CD14-positive monocyte (primary cell): Measurements from ENCODE around the gene PKDREJ. TPM values are rescaled to one million over a fixed set of nuclear protein-coding genes. Genes with fewer than 3 reads are reported as not detected.

Experiments
- DNase-seq, 3 donors: peaks; one replicate each; pipeline ENCODE4 v3.0.0-alpha.2; 2011 to 2022
- H2AFZ ChIP-seq: 2 replicates; pipeline ENCODE4 v1.6.0; 2012; ENCODE audit warnings: mild to moderate bottlenecking, low read depth, low read length, inconsistent platforms; ENCODE audit not compliant: insufficient read depth, poor library complexity, severe bottlenecking
- H3K27ac ChIP-seq, 2 donors: 1 replicate in 1 of 2; 2 replicates in 1 of 2; pipeline ENCODE4 v1.5.1; 2012 to 2013; ENCODE audit warnings: low read length in 2 of 2, control low read depth in 1 of 2, inconsistent platforms in 1 of 2, low read depth in 1 of 2, mild to moderate bottlenecking in 1 of 2
- H3K27me3 ChIP-seq, 2 donors: one replicate each; pipeline versions ENCODE4 v1.6.0 to v1.6.1; 2011 to 2013; ENCODE audit warnings: low read length in 2 of 2; ENCODE audit not compliant: control insufficient read depth in 2 of 2, insufficient read depth in 2 of 2
- H3K36me3 ChIP-seq, 2 donors: replicated peaks in 1 of 2; 1 replicate in 1 of 2; 2 replicates in 1 of 2; pipeline versions ENCODE4 v1.5.1 to v1.6.1; 2012 to 2013; ENCODE audit warnings: low read length in 2 of 2, control low read depth in 1 of 2, inconsistent platforms in 1 of 2, mild to moderate bottlenecking in 1 of 2; ENCODE audit not compliant: insufficient read depth in 2 of 2, control insufficient read depth in 1 of 2
- H3K4me1 ChIP-seq, 2 donors: 1 replicate in 1 of 2; 2 replicates in 1 of 2; pipeline versions ENCODE4 v1.5.1 to v1.6.1; 2012 to 2013; ENCODE audit warnings: low read length in 2 of 2, control low read depth in 1 of 2, inconsistent platforms in 1 of 2, mild to moderate bottlenecking in 1 of 2, moderate library complexity in 1 of 2; ENCODE audit not compliant: insufficient read depth in 2 of 2, control insufficient read depth in 1 of 2
- H3K4me2 ChIP-seq: replicated peaks from 2 replicates; pipeline ENCODE3; 2012; ENCODE audit warnings: low read length, moderate library complexity, mild to moderate bottlenecking; ENCODE audit not compliant: poor library complexity, severe bottlenecking; ENCODE audit errors: extremely low read depth
- H3K4me3 ChIP-seq, 3 experiments: fragments of 200-600 bp in 1 of 3; sonication (generic) in 1 of 3; replicated peaks in 1 of 3; 1 replicate in 2 of 3; 2 replicates in 1 of 3; pipeline ENCODE4 v1.5.1; 2011 to 2013; ENCODE audit warnings: low read length in 3 of 3, mild to moderate bottlenecking in 3 of 3, control low read depth in 2 of 3, low read depth in 2 of 3, inconsistent platforms in 1 of 3, moderate library complexity in 1 of 3
- H3K79me2 ChIP-seq: 2 replicates; pipeline ENCODE4 v1.6.0; 2012; ENCODE audit warnings: mild to moderate bottlenecking, control low read depth, inconsistent platforms, low read length, moderate library complexity; ENCODE audit not compliant: insufficient read depth
- H3K9ac ChIP-seq: 2 replicates; pipeline ENCODE4 v1.6.0; 2017; ENCODE audit warnings: low read length, mild to moderate bottlenecking; ENCODE audit not compliant: insufficient read depth, poor library complexity, severe bottlenecking
- H3K9me3 ChIP-seq, 2 donors: replicated peaks in 1 of 2; 1 replicate in 1 of 2; 2 replicates in 1 of 2; pipeline versions ENCODE4 v1.5.1 to v1.6.1; 2012 to 2013; ENCODE audit warnings: low read length in 2 of 2, control low read depth in 1 of 2; ENCODE audit not compliant: control insufficient read depth in 1 of 2, insufficient read depth in 1 of 2
- H4K20me1 ChIP-seq: 2 replicates; pipeline ENCODE4 v1.6.0; 2012; ENCODE audit warnings: mild to moderate bottlenecking, low read length, control low read depth, moderate library complexity; ENCODE audit not compliant: insufficient read depth
- H3K27ac Mint-ChIP-seq, 7 donors: one replicate each; pipeline ENCODE4 v1.8.0; 2020; ENCODE audit warnings: mild to moderate bottlenecking in 7 of 7, mixed read lengths in 7 of 7, moderate library complexity in 6 of 7, inconsistent platforms in 2 of 7
- H3K27me3 Mint-ChIP-seq, 3 donors: one replicate each; pipeline ENCODE4 v1.8.0; 2021 to 2022; ENCODE audit warnings: low read depth in 3 of 3, mild to moderate bottlenecking in 3 of 3, mixed read lengths in 3 of 3, moderate library complexity in 3 of 3, inconsistent platforms in 1 of 3
- H3K36me3 Mint-ChIP-seq, 2 donors: one replicate each; pipeline ENCODE4 v1.8.0; 2020; ENCODE audit warnings: mixed read lengths in 2 of 2, inconsistent platforms in 1 of 2, mild to moderate bottlenecking in 1 of 2
- H3K4me1 Mint-ChIP-seq: one replicate; pipeline ENCODE4 v1.8.0; 2020; ENCODE audit warnings: mild to moderate bottlenecking, mixed read lengths
- H3K4me3 Mint-ChIP-seq, 2 donors: one replicate each; pipeline ENCODE4 v1.8.0; 2020; ENCODE audit warnings: mild to moderate bottlenecking in 2 of 2, mixed read lengths in 2 of 2, moderate library complexity in 1 of 2
- H3K9me3 Mint-ChIP-seq, 7 donors: one replicate each; pipeline ENCODE4 v1.8.0; 2020 to 2022; ENCODE audit warnings: mixed read lengths in 7 of 7, mild to moderate bottlenecking in 6 of 7, moderate library complexity in 6 of 7, inconsistent platforms in 2 of 7
- CTCF ChIP-seq: fragments of 200-600 bp; IDR thresholded peaks from one replicate; pipeline ENCODE4 v1.8.0; 2022; ENCODE audit warnings: antibody characterized with exemption, mild to moderate bottlenecking
- WGBS: methylation state at CpG from one replicate; pipeline ENCODE4 v1.1.5; 2013; ENCODE audit warnings: missing lambda C conversion rate; ENCODE audit not compliant: insufficient coverage; 5-methylcytosine and 5-hydroxymethylcytosine counted together
- intact Hi-C, 2 donors: fragments of 100-400 bp; cut with micrococcal nuclease; formaldehyde crosslinking; loops; one replicate each; pipeline versions ENCODE4 v1.15.0 to v1.15.1; 2023
- polyA plus RNA-seq, 3 donors: library from polyadenylated mRNA; depleted of rRNA in 1 of 3; unstranded in 2 of 3; stranded (reverse) in 1 of 3; fragments of 300-500 nt in 2 of 3; fragments of >200 nt in 1 of 3; fragmentation: Illumina TruSeq in 2 of 3; gene quantifications; 1 replicate in 2 of 3; 2 replicates in 1 of 3; pipeline ENCODE4 v1.2.3, GENCODE V29; 2012 to 2021

Gene PKDREJ
- polyA plus RNA-seq, 3 donors, result not detected

DNA sequence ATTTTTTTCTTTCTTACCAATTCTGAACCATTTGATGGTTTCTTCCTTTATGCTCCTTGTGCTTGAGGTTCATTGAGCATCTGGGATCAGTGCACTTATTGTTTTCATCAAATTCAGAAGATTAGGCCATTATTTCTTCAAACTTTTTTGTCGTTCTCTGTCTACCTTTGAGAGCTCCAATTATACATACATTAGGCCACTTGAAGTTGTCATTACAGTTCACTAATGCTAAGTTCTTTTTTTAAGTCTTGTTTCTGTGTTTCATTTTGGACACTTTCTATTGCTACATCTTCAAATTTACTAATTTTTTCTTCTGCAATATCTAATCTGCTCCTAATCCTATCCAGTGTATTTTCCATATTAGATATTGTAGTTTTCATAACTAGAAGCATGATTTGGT, 53.9 kb downstream of the PKDREJ start:
- Histone ChIP-seq H3K9me3 (peaks cover 20 to 32% of the 10 kb centered on the region in 2 donors), H3K4me3 (no peak overlapping the region), H3K27me3 (no peaks in the 10 kb centered on the region), H3K36me3 (peaks cover 9 to 48% of the 10 kb centered on the region in 2 donors), H3K4me1 (no peaks in the 10 kb centered on the region), H4K20me1 (no peaks in the 10 kb centered on the region), H3K4me2 (no peak overlapping the region), H2AFZ (no peak overlapping the region), H3K9ac (no peak overlapping the region), H3K79me2 (no peaks in the 10 kb centered on the region), H3K27ac (no peak overlapping the region)
- Mint-ChIP-seq H3K27me3 (peaks cover 0 to 2% (median 0%) of the 10 kb centered on the region in 3 donors), H3K9me3 (peaks cover 28 to 57% (median 44%) of the 10 kb centered on the region in 7 donors), H3K27ac (no peak overlapping the region), H3K36me3 (peaks cover 59 to 82% of the 10 kb centered on the region in 2 donors), H3K4me3 (no peak overlapping the region), H3K4me1 (no peaks in the 10 kb centered on the region)
- no peak for DNase-seq
- intact Hi-C loops, result no loop called here
- no CpG with 5 or more reads among the region's 1 CpG for WGBS
- TF ChIP-seq CTCF, result no peak

Other genes with a start within 250 kb of the PKDREJ start
- 1 to 10 TPM; 3.7 to 6.3 (median 4.9) TPM for gene PPARA, start 112.8 kb downstream of the PKDREJ start, polyA plus RNA-seq
- gene CDPF1, start 13.1 kb downstream of the PKDREJ start, polyA plus RNA-seq, result 1 to 10 TPM; 8.3 to 8.4 (median 8.3) TPM
- gene TTC38, start 4.7 kb upstream of the PKDREJ start, polyA plus RNA-seq, result 10 to 100 TPM; 14.7 to 22.5 (median 17.0) TPM
- under 1 TPM in 1 of 3 donors, not detected in 2; 0.04 TPM for gene GTSE1, start 33.5 kb upstream of the PKDREJ start, polyA plus RNA-seq
- gene TRMU, start 72.4 kb upstream of the PKDREJ start, polyA plus RNA-seq, result 10 to 100 TPM in 1 of 3 donors, 1 to 10 TPM in 2; 4.7 to 32.9 (median 5.6) TPM